RWPE2 (cell line): Measurements from ENCODE around the gene TECPR1.

Experiments
- ATAC-seq: fragments of 200-7000 bp; cut with Tn5 transposase; 3 replicates; pipeline ENCODE4 v1.9.1; 2021; ENCODE audit warnings: low read depth
- DNase-seq: peaks from one replicate; pipeline ENCODE4 v3.0.0-alpha.2; 2020; ENCODE audit warnings: low spot score
- H3K27ac ChIP-seq: fragments of 450-650 bp; 2 replicates; pipeline ENCODE4 v1.5.1; 2017; ENCODE audit warnings: mild to moderate bottlenecking; ENCODE audit not compliant: poor library complexity, severe bottlenecking
- H3K27me3 ChIP-seq: fragments of 250-450 bp; sonication (Bioruptor Pico); 2 replicates; pipeline ENCODE4 v1.5.1; 2021; ENCODE audit warnings: mild to moderate bottlenecking, moderate library complexity; ENCODE audit not compliant: insufficient read depth, poor library complexity, severe bottlenecking
- H3K36me3 ChIP-seq: fragments of 250-450 bp; sonication (Bioruptor Pico); 2 replicates; pipeline ENCODE4 v1.5.1; 2020; ENCODE audit warnings: low read depth, mild to moderate bottlenecking, moderate library complexity
- H3K4me1 ChIP-seq: fragments of 250-450 bp; sonication (Bioruptor Pico); 2 replicates; pipeline ENCODE4 v1.5.1; 2021; ENCODE audit warnings: mild to moderate bottlenecking, moderate library complexity; ENCODE audit not compliant: insufficient read depth, poor library complexity, severe bottlenecking
- H3K4me3 ChIP-seq: fragments of 250-450 bp; sonication (Bioruptor Pico); 2 replicates; pipeline ENCODE4 v1.5.1; 2021; ENCODE audit warnings: mild to moderate bottlenecking, moderate library complexity; ENCODE audit not compliant: severe bottlenecking
- H3K9me3 ChIP-seq: fragments of 250-450 bp; sonication (Bioruptor Pico); 2 replicates; pipeline ENCODE4 v1.5.1; 2021; ENCODE audit warnings: mild to moderate bottlenecking, moderate library complexity; ENCODE audit not compliant: severe bottlenecking
- CTCF ChIP-seq: fragments of 450-650 bp; IDR thresholded peaks from one replicate; pipeline ENCODE4 v1.5.1; 2017; ENCODE audit warnings: mild to moderate bottlenecking, moderate library complexity; ENCODE audit not compliant: poor library complexity, severe bottlenecking

TECPR1 gene

GRCh38 chr7:98203964-98204605 is 47.9 kb downstream of the TECPR1 start:
- no peaks in the 10 kb centered on the region for H3K27me3 ChIP-seq
- no peak for ATAC-seq

GRCh38 chr7:98203261-98203963 is 48.6 kb downstream of the TECPR1 start:
- H3K27ac ChIP-seq = no peak overlapping the region
- H3K27me3 ChIP-seq = no peaks in the 10 kb centered on the region
- no peaks in the 10 kb centered on the region for H3K4me1 ChIP-seq
- no peaks in the 10 kb centered on the region for H3K9me3 ChIP-seq
- no peaks in the 10 kb centered on the region; the same call in 1 of the 2 replicates for H3K36me3 ChIP-seq
- DNase-seq (no peak), ATAC-seq (no peak)
- no peak overlapping the region for H3K4me3 ChIP-seq
- no peak for TF ChIP-seq CTCF

More at GRCh38 chr7:98203964-98204605, 47.9 kb downstream of the TECPR1 start:
- Histone ChIP-seq H3K9me3 (no peaks in the 10 kb centered on the region), H3K27ac (no peak overlapping the region), H3K4me1 (no peaks in the 10 kb centered on the region), H3K36me3 (no peaks in the 10 kb centered on the region; the same call in 1 of the 2 replicates), H3K4me3 (no peak overlapping the region)
- DNase-seq = no peak
- no peak for TF ChIP-seq CTCF

GRCh38 chr7:98202367-98203195 is 49.5 kb downstream of the TECPR1 start:
- H3K27me3 ChIP-seq = no peaks in the 10 kb centered on the region
- DNase-seq (no peak), ATAC-seq (no peak)
- H3K9me3 ChIP-seq = no peaks in the 10 kb centered on the region
- H3K4me3 ChIP-seq = no peak overlapping the region
- H3K4me1 ChIP-seq = no peaks in the 10 kb centered on the region
- no peak overlapping the region for H3K27ac ChIP-seq
- no peak for TF ChIP-seq CTCF
- H3K36me3 ChIP-seq = no peaks in the 10 kb centered on the region; the same call in 1 of the 2 replicates

GRCh38 chr7:98200364-98200763 is 51.7 kb downstream of the TECPR1 start:
- Histone ChIP-seq H3K4me3 (no peak overlapping the region), H3K36me3 (no peaks in the 10 kb centered on the region), H3K27me3 (no peaks in the 10 kb centered on the region), H3K9me3 (no peaks in the 10 kb centered on the region), H3K27ac (no peak overlapping the region), H3K4me1 (no peaks in the 10 kb centered on the region)
- ATAC-seq (no peak), DNase-seq (no peak)
- TF ChIP-seq CTCF = no peak
